Measurements from ENCODE around the gene RHOBTB1. TPM values are rescaled to one million over a fixed set of nuclear protein-coding genes. Genes with fewer than 3 reads are reported as not detected.

RHOBTB1 gene
- total RNA-seq, 1 experiment from 2014 or later: 0.77 TPM

GRCh38 chr10:60873758-60874157 lies 70.2 kb downstream of the RHOBTB1 start:
- ATAC-seq (no peak), DNase-seq (ENCODE audit: low read depth, low spot score) (no peak)
- ChIA-PET CTCF (no interaction called here), POLR2A (no interaction called here)
- Histone ChIP-seq H3K36me3 (ENCODE audit: control insufficient read depth, insufficient read depth, low read length) (no peaks in the 10 kb centered on the region), H3K4me1 (ENCODE audit: control insufficient read depth, insufficient read depth, low read length) (no peaks in the 10 kb centered on the region), H3K27ac (ENCODE audit: low read length) (no peak overlapping the region), H3K9me3 (ENCODE audit: control insufficient read depth, insufficient read depth, low read depth, low read length) (no peaks in the 10 kb centered on the region), H3K27me3 (ENCODE audit: control insufficient read depth, insufficient read depth, low read length) (no peaks in the 10 kb centered on the region; the same call in 1 of the 2 replicates), H3K4me3 (ENCODE audit: low read depth in 2 of 2, low read length in 2 of 2) (no peak overlapping the region)
- no TSS peak for BruUV-seq (replicated peaks)
- intact Hi-C loops (cut with micrococcal nuclease; ENCODE audit: unreplicated experiment): no loop called here
- no peak for TF ChIP-seq REST (IDR thresholded peaks at IDR 0.05; ENCODE audit: insufficient read depth in 1 of 2, low read depth in 2 of 2, low read length in 1 of 2)
- TF ChIP-seq TCF7L2 (IDR thresholded peaks at IDR 0.05; ENCODE audit: low read depth, low read length): no peak
- no peak for TF ChIP-seq POLR2AphosphoS5 (IDR thresholded peaks at IDR 0.05; ENCODE audit: low read depth, low read length)
- no peak for TF ChIP-seq CTCF (IDR thresholded peaks at IDR 0.05)
- in situ Hi-C loops (cut with HindIII; ENCODE audit: low pct_unique_long_range_greater_than_20kb, low sequenced_read_pairs): no loop called here

GRCh38 chr10:60872451-60872850 lies 71.5 kb downstream of the RHOBTB1 start:
- in situ Hi-C loops (cut with HindIII; ENCODE audit: low pct_unique_long_range_greater_than_20kb, low sequenced_read_pairs): no loop called here
- Histone ChIP-seq H3K4me3 (ENCODE audit: low read depth in 2 of 2, low read length in 2 of 2) (no peak overlapping the region), H3K36me3 (ENCODE audit: control insufficient read depth, insufficient read depth, low read length) (no peaks in the 10 kb centered on the region), H3K27me3 (ENCODE audit: control insufficient read depth, insufficient read depth, low read length) (no peaks in the 10 kb centered on the region; the same call in 1 of the 2 replicates), H3K4me1 (ENCODE audit: control insufficient read depth, insufficient read depth, low read length) (no peaks in the 10 kb centered on the region), H3K9me3 (ENCODE audit: control insufficient read depth, insufficient read depth, low read depth, low read length) (no peaks in the 10 kb centered on the region), H3K27ac (ENCODE audit: low read length) (no peak overlapping the region)
- intact Hi-C loops (cut with micrococcal nuclease; ENCODE audit: unreplicated experiment): no loop called here
- ATAC-seq (no peak), DNase-seq (ENCODE audit: low read depth, low spot score) (no peak)
- BruUV-seq (replicated peaks): no TSS peak
- TF ChIP-seq POLR2AphosphoS5 (IDR thresholded peaks at IDR 0.05; ENCODE audit: low read depth, low read length) (no peak), CTCF (IDR thresholded peaks at IDR 0.05) (no peak), REST (IDR thresholded peaks at IDR 0.05; ENCODE audit: insufficient read depth in 1 of 2, low read depth in 2 of 2, low read length in 1 of 2) (no peak), SIN3A (IDR thresholded peaks at IDR 0.05; ENCODE audit: borderline replicate concordance, insufficient read depth, low read depth, low read length) (no peak), TCF7L2 (IDR thresholded peaks at IDR 0.05; ENCODE audit: low read depth, low read length) (no peak)
- CTCF ChIA-PET: no interaction called here
- POLR2A ChIA-PET: no interaction called here

All from Panc1 (cell line).